Tibial nerve (tissue), 4 donors: ENCODE measurements around the gene GPC3. TPM values are rescaled to one million over a fixed set of nuclear protein-coding genes. Genes with fewer than 3 reads are reported as not detected.
"Not testable (repeated sequence)": the region's sequence is repeated elsewhere in the genome, so short reads cannot be mapped to it uniquely, and the experiment has no call there.

Experiments
- DNase-seq, 2 donors: peaks; one replicate each; pipeline ENCODE4 v3.0.0-alpha.2; 2019; ENCODE audit warnings: low spot score in 2 of 2
- H3K27ac ChIP-seq, 4 donors: fragments of 200-600 bp; sonication (generic) in 3 of 4; one replicate each; pipeline ENCODE4 v1.5.1; 2017 to 2019; ENCODE audit warnings: mild to moderate bottlenecking in 1 of 4
- H3K27me3 ChIP-seq, 2 donors: fragments of 200-600 bp; sonication (generic) in 1 of 2; one replicate each; pipeline versions ENCODE4 v1.5.1 to v1.6.0; 2017 to 2019
- H3K36me3 ChIP-seq, 3 donors: fragments of 200-600 bp; sonication (generic); one replicate each; pipeline ENCODE4 v1.5.1; 2018 to 2019
- H3K4me1 ChIP-seq, 4 donors: fragments of 200-600 bp; sonication (generic) in 3 of 4; one replicate each; pipeline ENCODE4 v1.5.1; 2017 to 2019
- H3K4me3 ChIP-seq, 4 donors: fragments of 200-600 bp; sonication (generic) in 3 of 4; one replicate each; pipeline ENCODE4 v1.5.1; 2017 to 2019; ENCODE audit warnings: mild to moderate bottlenecking in 1 of 4, moderate library complexity in 1 of 4
- H3K9me3 ChIP-seq, 4 donors: fragments of 200-600 bp; sonication (generic) in 3 of 4; one replicate each; pipeline ENCODE4 v1.5.1; 2017 to 2019
- CTCF ChIP-seq, 5 experiments: fragments of 200-600 bp in 3 of 5; fragments of 450-650 bp in 2 of 5; sonication (generic) in 3 of 5; IDR thresholded peaks; one replicate each; pipeline ENCODE4 v1.5.1; 2016 to 2019; ENCODE audit warnings: antibody characterized with exemption in 5 of 5, mild to moderate bottlenecking in 3 of 5, moderate library complexity in 2 of 5
- EP300 ChIP-seq, 2 donors: sonication (generic); formaldehyde crosslinking; IDR thresholded peaks; one replicate each; pipeline ENCODE4 v1.6.1; 2017; ENCODE audit warnings: antibody characterized with exemption in 2 of 2, mild to moderate bottlenecking in 1 of 2
- POLR2A ChIP-seq, 2 donors: fragments of 450-650 bp; IDR thresholded peaks; one replicate each; pipeline ENCODE4 v1.6.1; 2017; ENCODE audit warnings: antibody characterized with exemption in 2 of 2, mild to moderate bottlenecking in 2 of 2, moderate library complexity in 2 of 2
- WGBS, 2 donors: methylation state at CpG; one replicate each; pipeline ENCODE4 v1.1.5; 2018; 5-methylcytosine and 5-hydroxymethylcytosine counted together
- total RNA-seq, 4 donors: library from RNA; depleted of rRNA; stranded (reverse); fragments of >200 nt; gene quantifications; one replicate each; pipeline ENCODE4 v1.1.0, GENCODE V29; 2016

Gene GPC3
- total RNA-seq, 4 donors from 2014 or later = 60.5 to 116 (median 72.8) TPM

GRCh38 chrX:134023851-134024281 is 38.5 kb upstream of the GPC3 start:
- Histone ChIP-seq H3K27ac (no peak overlapping the region), H3K36me3 (no peaks in the 10 kb centered on the region), H3K4me3 (no peak overlapping the region), H3K27me3 (peaks cover 0 to 11% of the 10 kb centered on the region in 2 donors), H3K9me3 (no peaks in the 10 kb centered on the region), H3K4me1 (no peaks in the 10 kb centered on the region)
- no peak for TF ChIP-seq EP300 (IDR thresholded peaks at IDR 0.05)
- TF ChIP-seq CTCF (IDR thresholded peaks at IDR 0.05) = no peak
- no peak for TF ChIP-seq POLR2A (IDR thresholded peaks at IDR 0.05)
- WGBS, 2 donors = 67 to 69% methylated on average over 4 of the region's 4 CpGs
- DNase-seq = no peak

GRCh38 chrX:134020910-134021309 is 35.5 kb upstream of the GPC3 start:
- WGBS, 2 donors = 88 to 92% methylated on average over 2 of the region's 2 CpGs
- H3K27ac ChIP-seq = no peak overlapping the region
- H3K4me3 ChIP-seq = no peak overlapping the region
- H3K4me1 ChIP-seq = no peaks in the 10 kb centered on the region
- DNase-seq = no peak
- TF ChIP-seq EP300 (IDR thresholded peaks at IDR 0.05) = no peak
- no peak for TF ChIP-seq CTCF (IDR thresholded peaks at IDR 0.05)
- TF ChIP-seq POLR2A (IDR thresholded peaks at IDR 0.05) = no peak
- H3K36me3 ChIP-seq = no peaks in the 10 kb centered on the region
- H3K27me3 ChIP-seq = peaks cover 0 to 14% of the 10 kb centered on the region in 2 donors
- H3K9me3 ChIP-seq = no peaks in the 10 kb centered on the region

GRCh38 chrX:134019567-134020206 is 34.3 kb upstream of the GPC3 start:
- Histone ChIP-seq H3K36me3 (no peaks in the 10 kb centered on the region), H3K27me3 (peaks cover 0 to 14% of the 10 kb centered on the region in 2 donors), H3K9me3 (no peaks in the 10 kb centered on the region), H3K4me1 (no peaks in the 10 kb centered on the region), H3K27ac (no peak overlapping the region), H3K4me3 (no peak overlapping the region)
- 44 to 71% methylated on average over 4 of the region's 4 CpGs for WGBS, 2 donors
- DNase-seq = no peak
- TF ChIP-seq CTCF (IDR thresholded peaks at IDR 0.05) (no peak), EP300 (IDR thresholded peaks at IDR 0.05) (no peak), POLR2A (IDR thresholded peaks at IDR 0.05) (no peak)

- not testable (repeated sequence) for H3K4me3 ChIP-seq, H3K27me3 ChIP-seq, H3K27ac ChIP-seq, DNase-seq, H3K9me3 ChIP-seq, H3K36me3 ChIP-seq, H3K4me1 ChIP-seq
- WGBS, 2 donors = 67 to 92% methylated on average over 1 of the region's 1 CpG
Observed at GRCh38 chrX:134016309-134016708, 30.9 kb upstream of the GPC3 start.

GRCh38 chrX:134015510-134015909 is 30.1 kb upstream of the GPC3 start:
- not testable (repeated sequence) for H3K27ac ChIP-seq, H3K27me3 ChIP-seq, H3K4me3 ChIP-seq, H3K4me1 ChIP-seq, DNase-seq, H3K9me3 ChIP-seq, H3K36me3 ChIP-seq
- 92% methylated on average over 2 to 3 of the region's 3 CpGs for WGBS, 2 donors

GRCh38 chrX:134013524-134013923 is 28.1 kb upstream of the GPC3 start:
- Histone ChIP-seq H3K36me3 (no peaks in the 10 kb centered on the region), H3K4me3 (no peak overlapping the region), H3K9me3 (no peaks in the 10 kb centered on the region), H3K27me3 (peaks cover 0 to 5% of the 10 kb centered on the region in 2 donors), H3K27ac (no peak overlapping the region), H3K4me1 (no peaks in the 10 kb centered on the region)
- 45 to 70% methylated on average over 2 to 4 of the region's 4 CpGs for WGBS, 2 donors
- no peak for TF ChIP-seq POLR2A (IDR thresholded peaks at IDR 0.05)
- no peak for TF ChIP-seq CTCF (IDR thresholded peaks at IDR 0.05)
- TF ChIP-seq EP300 (IDR thresholded peaks at IDR 0.05) = no peak
- DNase-seq = no peak
